A673 (cell line): ENCODE measurements around the gene SRRM2. TPM values are rescaled to one million over a fixed set of nuclear protein-coding genes. Genes with fewer than 3 reads are reported as not detected.
A peak's percentile ranks its signal among the peaks of the same experiment; 100 is the strongest.

Source experiments
- BruUV-seq: library from RNA; stranded (reverse); fragments of 400-500 nt; replicated peaks from 2 replicates; lab custom pipeline; 2021; lab: Mats Ljungman, UMichigan
- CTCF ChIA-PET: fragments of 300-600 bp; sonication (Branson Sonifier 250); formaldehyde crosslinking; loops from one replicate; lab custom pipeline; 2022; ENCODE audit warnings: antibody characterized with exemption; lab: Charles Lee
- POLR2A ChIA-PET: fragments of 300-600 bp; sonication (Branson Sonifier 250); formaldehyde crosslinking; loops from one replicate; lab custom pipeline; 2022; ENCODE audit warnings: antibody characterized with exemption; ENCODE audit not compliant: low non-redundant PET; lab: Charles Lee
- DNase-seq: peaks from one replicate; pipeline ENCODE4 v3.0.0-alpha.2; 2015; ENCODE audit warnings: low spot score
- H3K27ac ChIP-seq: fragments of 200-600 bp; sonication (generic); 2 replicates; pipeline ENCODE4 v1.5.1; 2016; ENCODE audit warnings: mixed run types, low read depth, mild to moderate bottlenecking, mixed read lengths, antibody characterized with exemption, low read length; ENCODE audit not compliant: poor library complexity, severe bottlenecking
- H3K27me3 ChIP-seq: fragments of 200-600 bp; sonication (generic); replicated peaks from 2 replicates; pipeline ENCODE4 v1.6.1; 2017; ENCODE audit warnings: mixed run types, low read depth, mild to moderate bottlenecking, mixed read lengths, antibody characterized with exemption, low read length; ENCODE audit not compliant: insufficient read depth, poor library complexity
- H3K36me3 ChIP-seq: fragments of 200-600 bp; sonication (generic); 2 replicates; pipeline ENCODE4 v1.6.1; 2016; ENCODE audit warnings: mixed run types, mild to moderate bottlenecking, mixed read lengths, antibody characterized with exemption, low read length; ENCODE audit not compliant: insufficient read depth, poor library complexity, severe bottlenecking
- H3K4me1 ChIP-seq: fragments of 200-600 bp; sonication (generic); 2 replicates; pipeline ENCODE4 v1.6.1; 2017; ENCODE audit warnings: mixed run types, mild to moderate bottlenecking, mixed read lengths, antibody characterized with exemption, low read length; ENCODE audit not compliant: insufficient read depth, poor library complexity, severe bottlenecking
- H3K4me3 ChIP-seq: fragments of 200-600 bp; sonication (generic); 2 replicates; pipeline ENCODE4 v1.5.1; 2016; ENCODE audit warnings: low read depth, mixed run types, mild to moderate bottlenecking, mixed read lengths, low read length; ENCODE audit not compliant: poor library complexity, severe bottlenecking
- H3K9me3 ChIP-seq: fragments of 200-600 bp; sonication (generic); 2 replicates; pipeline ENCODE4 v1.6.1; 2016; ENCODE audit warnings: mixed run types, low read depth, mild to moderate bottlenecking, mixed read lengths, antibody characterized with exemption, low read length; ENCODE audit not compliant: poor library complexity, severe bottlenecking
- EZH2 ChIP-seq: fragments of 200-600 bp; sonication (generic); IDR thresholded peaks from 2 replicates; pipeline ENCODE4 v1.6.1; 2017; ENCODE audit warnings: borderline replicate concordance, low read depth, mild to moderate bottlenecking, mixed read lengths, antibody characterized with exemption, low read length; ENCODE audit not compliant: poor library complexity, severe bottlenecking
- intact Hi-C: fragments of 100-400 bp; cut with micrococcal nuclease; formaldehyde crosslinking; loops from one replicate; pipeline ENCODE4 v1.10.0; 2022; ENCODE audit not compliant: unreplicated experiment
- total RNA-seq: library from RNA; stranded (reverse); gene quantifications from 2 replicates; pipeline ENCODE4 v1.2.3, GENCODE V29; 2021
- TF ChIP-seq, protein P1 (sequence below): fragments of 300-800, 200-600 bp; sonication (generic); conservative IDR thresholded peaks from 2 replicates; pipeline ENCODE4 v1.5.1; 2017; ENCODE audit warnings: low read depth, mild to moderate bottlenecking, antibody characterized with exemption, low read length, moderate library complexity, mixed read lengths

The SRRM2 gene
- total RNA-seq, 1 experiment from 2014 or later = 642 TPM

- CTCF ChIA-PET = no interaction called here
- Histone ChIP-seq H3K27me3 (no peaks in the 10 kb centered on the region), H3K36me3 (peaks cover 99% of the 10 kb centered on the region), H3K4me3 (no peak overlapping the region), H3K9me3 (no peaks in the 10 kb centered on the region), H3K27ac (no peak overlapping the region), H3K4me1 (no peaks in the 10 kb centered on the region)
- DNase-seq = no peak
- intact Hi-C loops = no loop called here
- POLR2A ChIA-PET = no interaction called here
- no TSS peak for BruUV-seq
- TF ChIP-seq, protein P1, sequence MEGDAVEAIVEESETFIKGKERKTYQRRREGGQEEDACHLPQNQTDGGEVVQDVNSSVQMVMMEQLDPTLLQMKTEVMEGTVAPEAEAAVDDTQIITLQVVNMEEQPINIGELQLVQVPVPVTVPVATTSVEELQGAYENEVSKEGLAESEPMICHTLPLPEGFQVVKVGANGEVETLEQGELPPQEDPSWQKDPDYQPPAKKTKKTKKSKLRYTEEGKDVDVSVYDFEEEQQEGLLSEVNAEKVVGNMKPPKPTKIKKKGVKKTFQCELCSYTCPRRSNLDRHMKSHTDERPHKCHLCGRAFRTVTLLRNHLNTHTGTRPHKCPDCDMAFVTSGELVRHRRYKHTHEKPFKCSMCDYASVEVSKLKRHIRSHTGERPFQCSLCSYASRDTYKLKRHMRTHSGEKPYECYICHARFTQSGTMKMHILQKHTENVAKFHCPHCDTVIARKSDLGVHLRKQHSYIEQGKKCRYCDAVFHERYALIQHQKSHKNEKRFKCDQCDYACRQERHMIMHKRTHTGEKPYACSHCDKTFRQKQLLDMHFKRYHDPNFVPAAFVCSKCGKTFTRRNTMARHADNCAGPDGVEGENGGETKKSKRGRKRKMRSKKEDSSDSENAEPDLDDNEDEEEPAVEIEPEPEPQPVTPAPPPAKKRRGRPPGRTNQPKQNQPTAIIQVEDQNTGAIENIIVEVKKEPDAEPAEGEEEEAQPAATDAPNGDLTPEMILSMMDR = no peak
- no peak for TF ChIP-seq EZH2
Observed at GRCh38 chr16:2769100-2769529, 16.7 kb downstream of the SRRM2 start.

DNA sequence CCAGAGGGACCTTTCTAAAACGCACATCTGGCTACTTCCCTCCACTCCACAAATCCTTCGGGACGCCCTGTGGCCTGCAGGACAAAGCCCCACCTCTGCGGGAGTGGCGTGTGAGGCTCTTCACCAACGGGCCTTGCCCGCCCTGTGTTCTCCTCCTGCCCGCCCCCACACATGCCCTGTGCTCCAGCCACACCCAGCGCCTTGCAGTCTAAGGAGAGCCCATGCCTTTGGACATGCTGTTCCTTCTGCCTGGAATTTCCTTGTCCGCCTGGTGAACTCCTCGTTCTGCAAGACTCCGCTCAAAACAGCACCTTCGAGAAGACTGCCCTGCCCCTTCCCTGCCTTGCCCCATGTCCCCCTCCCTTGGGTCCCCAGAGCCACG, 17.2 kb downstream of the SRRM2 start:
- POLR2A ChIA-PET = no interaction called here
- H3K36me3 ChIP-seq = peaks cover 99% of the 10 kb centered on the region
- H3K4me3 ChIP-seq = no peak overlapping the region
- intact Hi-C loops = no loop called here
- no peaks in the 10 kb centered on the region for H3K27me3 ChIP-seq
- BruUV-seq = no TSS peak
- TF ChIP-seq EZH2 = no peak
- TF ChIP-seq, protein P1 = no peak
- no peak overlapping the region for H3K27ac ChIP-seq
- CTCF ChIA-PET = interaction anchor here (0.6 kb wide), 1 partner anchor 36 kb away, joined by 3 read pairs; no protein-coding TSS in a partner anchor
- no peak for DNase-seq
- no peaks in the 10 kb centered on the region for H3K4me1 ChIP-seq
- H3K9me3 ChIP-seq = no peaks in the 10 kb centered on the region

GRCh38 chr16:2770057-2770951, 17.9 kb downstream of the SRRM2 start:
- BruUV-seq = no TSS peak
- POLR2A ChIA-PET = no interaction called here
- Histone ChIP-seq H3K9me3 (no peaks in the 10 kb centered on the region), H3K36me3 (peaks cover 93% of the 10 kb centered on the region), H3K4me1 (peaks cover under 1% of the 10 kb centered on the region), H3K27me3 (no peaks in the 10 kb centered on the region), H3K4me3 (no peak overlapping the region), H3K27ac (no peak overlapping the region)
- intact Hi-C loops = no loop called here
- no peak for TF ChIP-seq EZH2
- TF ChIP-seq, protein P1 = peak; percentile 30; the same call in 1 of the 2 replicates
- CTCF ChIA-PET = interaction anchor here (0.6 kb wide), 1 partner anchor 37 kb away, joined by 3 read pairs; no protein-coding TSS in a partner anchor
- no peak for DNase-seq
